PC-3 (cell line): ENCODE measurements around the gene GTSF1L. TPM values are rescaled to one million over a fixed set of nuclear protein-coding genes. Genes with fewer than 3 reads are reported as not detected.

Source experiments
- ATAC-seq: fragments of 200-7000 bp; cut with Tn5 transposase; 2 replicates; pipeline ENCODE4 v1.9.1; 2020; ENCODE audit warnings: mild to moderate bottlenecking, moderate library complexity
- BruUV-seq: library from RNA; stranded (reverse); fragments of 400-500 nt; replicated peaks from 2 replicates; lab custom pipeline; 2021; lab: Mats Ljungman, UMichigan
- CTCF ChIA-PET: fragments of 300-600 bp; sonication (Branson Sonifier 250); formaldehyde crosslinking; loops from one replicate; lab custom pipeline; 2022; ENCODE audit warnings: antibody characterized with exemption; lab: Charles Lee
- POLR2A ChIA-PET: fragments of 300-600 bp; sonication (Branson Sonifier 250); formaldehyde crosslinking; loops from one replicate; lab custom pipeline; 2022; ENCODE audit warnings: antibody characterized with exemption; ENCODE audit not compliant: unreplicated experiment; lab: Charles Lee
- DNase-seq: peaks from one replicate; pipeline ENCODE4 v3.0.0-alpha.2; 2015
- H2AFZ ChIP-seq: fragments of 300-600 bp; sonication (generic); 2 replicates; pipeline ENCODE4 v1.6.0; 2016; ENCODE audit warnings: antibody characterized with exemption, low read length
- H3F3A ChIP-seq: fragments of 300-600 bp; sonication (generic); one replicate; pipeline ENCODE4 v1.6.0; 2017; ENCODE audit warnings: antibody characterized with exemption, low read length, control low read depth, mild to moderate bottlenecking; ENCODE audit not compliant: unreplicated experiment
- H3K27ac ChIP-seq: fragments of 300-600 bp; sonication (generic); 2 replicates; pipeline ENCODE4 v1.5.1; 2016; ENCODE audit warnings: mild to moderate bottlenecking, low read length
- H3K27me3 ChIP-seq: fragments of 300-600 bp; sonication (generic); 2 replicates; pipeline ENCODE4 v1.6.1; 2016; ENCODE audit warnings: low read length, mixed read lengths
- H3K36me3 ChIP-seq: fragments of 300-600 bp; sonication (generic); 2 replicates; pipeline ENCODE4 v1.6.1; 2016; ENCODE audit warnings: low read depth, mixed run types, low read length, mixed read lengths
- H3K4me1 ChIP-seq: fragments of 300-600 bp; sonication (generic); 2 replicates; pipeline ENCODE4 v1.5.1; 2016; ENCODE audit warnings: low read length; ENCODE audit not compliant: insufficient read depth
- H3K4me2 ChIP-seq: fragments of 300-600 bp; sonication (generic); 2 replicates; pipeline ENCODE4 v1.6.0; 2016; ENCODE audit warnings: low read length
- H3K4me3 ChIP-seq: fragments of 300-600 bp; sonication (generic); 2 replicates; pipeline ENCODE4 v1.5.1; 2016; ENCODE audit warnings: mild to moderate bottlenecking, low read length, mixed read lengths
- H3K79me2 ChIP-seq: fragments of 300-600 bp; sonication (generic); 2 replicates; pipeline ENCODE4 v1.6.1; 2017; ENCODE audit warnings: low read length, mixed read lengths
- H3K9ac ChIP-seq: fragments of 300-600 bp; sonication (generic); 2 replicates; pipeline ENCODE4 v1.6.0; 2016; ENCODE audit warnings: mild to moderate bottlenecking, low read length
- H3K9me2 ChIP-seq: fragments of 300-600 bp; sonication (generic); replicated peaks from 2 replicates; pipeline ENCODE4 v1.6.1; 2016; ENCODE audit warnings: mixed run types, low read length, mixed read lengths
- H3K9me3 ChIP-seq: fragments of 300-600 bp; sonication (generic); 2 replicates; pipeline ENCODE4 v1.6.1; 2016; ENCODE audit warnings: low read length, mixed read lengths
- H4K20me1 ChIP-seq: fragments of 300-600 bp; sonication (generic); 2 replicates; pipeline ENCODE4 v1.6.1; 2016; ENCODE audit warnings: low read length, mixed read lengths
- CTCF ChIP-seq: fragments of 300-600 bp; sonication (generic); conservative IDR thresholded peaks from 2 replicates; pipeline ENCODE4 v1.5.1; 2017; ENCODE audit warnings: antibody characterized with exemption, low read depth, mild to moderate bottlenecking, low read length
- EZH2 ChIP-seq: fragments of 300-600 bp; sonication (generic); IDR thresholded peaks from one replicate; pipeline ENCODE4 v1.6.1; 2017; ENCODE audit warnings: antibody characterized with exemption, mild to moderate bottlenecking, low read length; ENCODE audit not compliant: unreplicated experiment
- EZH2phosphoT487 ChIP-seq: fragments of 300-600 bp; sonication (generic); IDR thresholded peaks from 2 replicates; pipeline ENCODE4 v1.6.1; 2018; ENCODE audit warnings: mild to moderate bottlenecking, antibody characterized with exemption, low read length, borderline replicate concordance
- intact Hi-C: fragments of 100-400 bp; cut with micrococcal nuclease; formaldehyde crosslinking; loops from 2 replicates; pipeline ENCODE4 v1.9.0; 2023
- total RNA-seq: library from RNA; depleted of rRNA; stranded (reverse); fragments of >200 nt; gene quantifications from 2 replicates; pipeline ENCODE4 v1.2.3, GENCODE V29; 2014

GTSF1L gene
- total RNA-seq, 1 experiment from 2014 or later: not detected

DNA sequence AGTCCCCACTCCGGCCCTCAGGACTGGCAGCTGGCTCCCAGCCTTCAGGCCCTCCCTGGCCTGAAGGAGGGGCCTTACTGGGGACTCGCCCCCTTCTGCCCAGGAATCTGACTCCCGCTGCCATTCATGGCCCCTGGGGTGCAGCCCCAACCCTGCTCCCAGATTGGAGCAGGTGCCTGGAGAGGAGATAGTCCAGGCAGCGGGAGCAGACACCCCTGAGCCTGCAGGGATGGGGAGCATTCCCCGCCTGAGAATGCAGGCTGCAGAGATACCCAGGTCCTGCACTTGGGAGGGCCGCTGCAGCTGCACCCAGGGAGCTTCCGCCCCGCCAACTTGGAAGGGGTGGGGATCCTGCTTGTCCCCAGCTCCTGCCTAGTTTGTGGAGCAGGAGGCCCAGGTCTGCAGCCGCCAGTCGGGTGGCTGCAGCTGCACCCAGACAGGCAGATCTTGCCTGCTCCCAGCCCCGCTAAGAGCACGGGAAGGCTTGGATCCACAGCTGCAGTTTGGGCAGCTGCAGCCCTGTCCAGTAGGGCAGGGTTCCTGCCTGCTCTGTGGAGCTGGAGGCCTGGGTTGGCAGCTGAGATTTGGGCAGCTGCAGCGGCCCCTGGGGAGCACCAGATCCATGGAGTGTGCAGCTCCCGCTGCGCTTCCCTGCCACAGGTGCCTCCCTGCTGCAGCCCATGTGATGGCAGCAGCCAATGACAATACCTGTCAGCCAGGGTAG, 5.2 kb downstream of the GTSF1L start:
- Histone ChIP-seq H2AFZ (no peak overlapping the region), H3K4me2 (no peak overlapping the region), H3K4me1 (peaks cover 5% of the 10 kb centered on the region), H3F3A (no peaks in the 10 kb centered on the region), H3K27ac (no peak overlapping the region), H3K9me2 (no peaks in the 10 kb centered on the region), H3K36me3 (0 out of 2 replicates have a peak, but pooled peaks cover 2% of the 10 kb centered on the region), H3K9ac (no peak overlapping the region), H4K20me1 (no peaks in the 10 kb centered on the region), H3K9me3 (no peaks in the 10 kb centered on the region), H3K4me3 (no peak overlapping the region), H3K27me3 (no peaks in the 10 kb centered on the region), H3K79me2 (no peaks in the 10 kb centered on the region)
- CTCF ChIA-PET: no interaction called here
- TF ChIP-seq EZH2phosphoT487: no peak
- no peak for TF ChIP-seq EZH2
- TF ChIP-seq CTCF: no peak
- DNase-seq (no peak), ATAC-seq (peak; percentile 25; the same call in 1 of the 2 replicates)
- POLR2A ChIA-PET: no interaction called here
- BruUV-seq: no TSS peak
- intact Hi-C loops: no loop called here

GRCh38 chr20:43721097-43721428, 5.7 kb downstream of the GTSF1L start:
- no peak for ATAC-seq
- Histone ChIP-seq H2AFZ (no peak overlapping the region), H4K20me1 (no peaks in the 10 kb centered on the region), H3K9me3 (no peaks in the 10 kb centered on the region), H3K4me2 (no peak overlapping the region), H3K4me1 (0 out of 2 replicates have a peak, but pooled peaks cover under 1% of the 10 kb centered on the region), H3K9ac (no peak overlapping the region), H3K79me2 (no peaks in the 10 kb centered on the region), H3K27me3 (no peaks in the 10 kb centered on the region), H3K9me2 (no peaks in the 10 kb centered on the region), H3K27ac (no peak overlapping the region), H3F3A (no peaks in the 10 kb centered on the region), H3K4me3 (no peak overlapping the region), H3K36me3 (0 out of 2 replicates have a peak, but pooled peaks cover 2% of the 10 kb centered on the region)
- no peak for TF ChIP-seq EZH2phosphoT487
- no peak for TF ChIP-seq EZH2
- TF ChIP-seq CTCF: no peak
- DNase-seq: no peak
- no TSS peak for BruUV-seq
- CTCF ChIA-PET: no interaction called here
- intact Hi-C loops: no loop called here
- POLR2A ChIA-PET: no interaction called here

DNA sequence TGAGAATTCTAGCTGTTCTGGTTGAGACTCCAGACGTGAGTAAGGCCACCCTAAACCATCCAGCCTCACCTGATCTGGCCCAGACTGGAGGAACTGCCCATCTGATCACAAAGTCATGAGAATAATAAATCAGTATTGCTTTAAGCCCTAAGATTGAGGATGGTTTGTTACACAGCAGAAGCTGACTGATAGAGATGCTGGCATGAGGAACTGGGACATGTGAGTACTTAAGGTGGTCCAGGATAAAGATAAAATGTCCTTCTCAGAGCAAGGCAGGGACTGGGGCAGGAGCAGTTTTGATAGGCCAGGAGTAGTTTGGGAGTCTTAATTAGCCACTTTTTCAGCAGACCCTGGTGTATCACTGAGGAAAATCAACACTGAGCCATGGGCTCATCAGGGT, 6.8 kb downstream of the GTSF1L start:
- DNase-seq (no peak), ATAC-seq (no peak)
- no peak overlapping the region for H3K9ac ChIP-seq
- H4K20me1 ChIP-seq: no peaks in the 10 kb centered on the region
- CTCF ChIA-PET: no interaction called here
- H3K4me3 ChIP-seq: no peak overlapping the region
- BruUV-seq: no TSS peak
- TF ChIP-seq EZH2 (no peak), CTCF (no peak), EZH2phosphoT487 (no peak)
- H3K27ac ChIP-seq: no peak overlapping the region
- H3K9me2 ChIP-seq: no peaks in the 10 kb centered on the region
- H3K4me2 ChIP-seq: no peak overlapping the region
- intact Hi-C loops: no loop called here
- no peak overlapping the region for H2AFZ ChIP-seq
- peaks cover 3% of the 10 kb centered on the region; the same call in 1 of the 2 replicates for H3K36me3 ChIP-seq
- no peaks in the 10 kb centered on the region for H3K9me3 ChIP-seq
- H3K79me2 ChIP-seq: no peaks in the 10 kb centered on the region
- no peaks in the 10 kb centered on the region for H3K4me1 ChIP-seq
- no peaks in the 10 kb centered on the region for H3F3A ChIP-seq
- POLR2A ChIA-PET: no interaction called here
- no peaks in the 10 kb centered on the region for H3K27me3 ChIP-seq
